Calu3 (cell line): Measurements from ENCODE around the gene INHBA. TPM values are rescaled to one million over a fixed set of nuclear protein-coding genes. Genes with fewer than 3 reads are reported as not detected.

Experiments used
- BruUV-seq: library from RNA; stranded (reverse); fragments of 400-500 nt; replicated peaks from 2 replicates; lab custom pipeline; 2021; lab: Mats Ljungman, UMichigan
- CTCF ChIA-PET: fragments of 300-600 bp; sonication (Branson Sonifier 250); formaldehyde crosslinking; loops from one replicate; lab custom pipeline; 2022; ENCODE audit warnings: antibody characterized with exemption; lab: Charles Lee
- DNase-seq: peaks from one replicate; pipeline ENCODE4 v3.0.0; 2022
- H3K27ac Mint-ChIP-seq: one replicate; pipeline ENCODE4 v1.8.0; 2022; ENCODE audit warnings: mixed read lengths; ENCODE audit not compliant: unreplicated experiment
- H3K27me3 Mint-ChIP-seq: one replicate; pipeline ENCODE4 v1.8.0; 2022; ENCODE audit warnings: mixed read lengths; ENCODE audit not compliant: unreplicated experiment
- H3K36me3 Mint-ChIP-seq: one replicate; pipeline ENCODE4 v1.8.0; 2022; ENCODE audit warnings: mild to moderate bottlenecking, moderate library complexity, mixed read lengths; ENCODE audit not compliant: insufficient read depth, unreplicated experiment
- H3K4me1 Mint-ChIP-seq: one replicate; pipeline ENCODE4 v1.8.0; 2022; ENCODE audit warnings: mild to moderate bottlenecking, low read depth, mixed read lengths; ENCODE audit not compliant: unreplicated experiment
- H3K4me3 Mint-ChIP-seq: one replicate; pipeline ENCODE4 v1.8.0; 2022; ENCODE audit warnings: mild to moderate bottlenecking, low read depth, moderate library complexity, mixed read lengths; ENCODE audit not compliant: unreplicated experiment
- H3K9me3 Mint-ChIP-seq: one replicate; pipeline ENCODE4 v1.8.0; 2022; ENCODE audit warnings: low read depth, mixed read lengths; ENCODE audit not compliant: unreplicated experiment
- CTCF ChIP-seq: fragments of 200-600 bp; IDR thresholded peaks from one replicate; pipeline ENCODE4 v1.8.0; 2022; ENCODE audit warnings: antibody characterized with exemption; ENCODE audit not compliant: unreplicated experiment
- intact Hi-C: fragments of 100-400 bp; cut with micrococcal nuclease; formaldehyde crosslinking; loops from one replicate; pipeline ENCODE4 v1.10.0; 2022; ENCODE audit not compliant: unreplicated experiment
- total RNA-seq: library from RNA; stranded (reverse); gene quantifications from 2 replicates; pipeline ENCODE4 v1.2.3, GENCODE V29; 2022

INHBA gene
- total RNA-seq, 1 experiment from 2014 or later = 68.9 TPM

GRCh38 chr7:41745451-41745850 is 42.6 kb upstream of the INHBA start:
- no peak for TF ChIP-seq CTCF
- Mint-ChIP-seq H3K4me1 (no peaks in the 10 kb centered on the region), H3K27me3 (peaks cover 40% of the 10 kb centered on the region), H3K9me3 (peaks cover 10% of the 10 kb centered on the region), H3K4me3 (no peak overlapping the region), H3K27ac (no peak overlapping the region), H3K36me3 (no peaks in the 10 kb centered on the region)
- DNase-seq = no peak
- intact Hi-C loops = no loop called here
- no TSS peak for BruUV-seq
- CTCF ChIA-PET = no interaction called here

DNA sequence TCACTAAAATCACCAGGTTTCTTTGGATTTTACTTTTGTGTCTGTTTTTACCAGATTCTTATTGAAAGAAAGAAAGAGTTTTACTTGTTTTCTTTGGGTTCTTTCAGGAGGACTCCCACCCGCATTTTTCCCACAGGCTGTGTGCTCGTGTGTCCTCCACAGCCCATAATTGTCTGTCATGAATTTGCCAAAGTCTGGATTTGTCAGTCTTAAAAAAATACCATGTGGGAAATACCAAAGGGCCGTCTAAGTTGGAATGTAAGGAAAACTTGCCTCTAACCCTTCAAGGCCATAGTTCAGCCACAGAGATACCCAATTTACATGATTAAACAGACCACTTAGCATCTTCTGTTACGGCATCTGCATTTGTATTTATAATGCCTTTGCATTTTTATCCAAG is 41.3 kb upstream of the INHBA start:
- CTCF ChIA-PET = no interaction called here
- BruUV-seq = no TSS peak
- peaks cover 40% of the 10 kb centered on the region for H3K27me3 Mint-ChIP-seq
- H3K4me3 Mint-ChIP-seq = no peak overlapping the region
- peaks cover 10% of the 10 kb centered on the region for H3K9me3 Mint-ChIP-seq
- TF ChIP-seq CTCF = no peak
- intact Hi-C loops = no loop called here
- H3K27ac Mint-ChIP-seq = no peak overlapping the region
- H3K4me1 Mint-ChIP-seq = no peaks in the 10 kb centered on the region
- no peaks in the 10 kb centered on the region for H3K36me3 Mint-ChIP-seq
- no peak for DNase-seq

- no peak for TF ChIP-seq CTCF
- H3K27me3 Mint-ChIP-seq = peaks cover 40% of the 10 kb centered on the region
- H3K27ac Mint-ChIP-seq = no peak overlapping the region
- intact Hi-C loops = no loop called here
- CTCF ChIA-PET = no interaction called here
- peaks cover 10% of the 10 kb centered on the region for H3K9me3 Mint-ChIP-seq
- DNase-seq = no peak
- H3K36me3 Mint-ChIP-seq = no peaks in the 10 kb centered on the region
- no peak overlapping the region for H3K4me3 Mint-ChIP-seq
- BruUV-seq = no TSS peak
- H3K4me1 Mint-ChIP-seq = no peaks in the 10 kb centered on the region
Observed at GRCh38 chr7:41742401-41743020, 39.6 kb upstream of the INHBA start.

DNA sequence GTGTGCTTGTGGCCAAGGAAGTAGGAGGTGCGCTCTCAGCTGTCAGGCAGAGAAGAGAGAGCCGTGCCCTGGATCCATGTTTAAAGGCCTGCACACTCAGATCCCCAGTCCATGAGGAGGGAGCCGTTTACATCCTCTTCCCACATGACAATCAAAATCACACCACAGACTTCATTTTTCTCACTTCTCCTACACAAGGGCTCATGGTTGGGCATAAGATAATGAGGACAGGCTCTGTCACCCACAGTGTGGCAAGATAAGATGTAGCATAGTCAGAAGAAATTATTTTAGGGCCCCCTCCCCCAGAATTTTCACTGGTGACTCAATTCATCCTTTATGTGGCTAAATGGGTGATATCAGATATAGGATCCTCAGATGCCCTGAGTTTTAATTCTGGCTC is 35.9 kb upstream of the INHBA start:
- no peak overlapping the region for H3K4me3 Mint-ChIP-seq
- H3K36me3 Mint-ChIP-seq = no peaks in the 10 kb centered on the region
- CTCF ChIA-PET = no interaction called here
- BruUV-seq = no TSS peak
- no peak overlapping the region for H3K27ac Mint-ChIP-seq
- peaks cover 37% of the 10 kb centered on the region for H3K27me3 Mint-ChIP-seq
- peaks cover 7% of the 10 kb centered on the region for H3K9me3 Mint-ChIP-seq
- no peaks in the 10 kb centered on the region for H3K4me1 Mint-ChIP-seq
- DNase-seq = no peak
- no peak for TF ChIP-seq CTCF
- intact Hi-C loops = no loop called here
